Gastrocnemius medialis (tissue), 4 donors: Measurements from ENCODE around the gene ADARB2.

ENCODE experiments used
- CTCF ChIP-seq, 5 experiments: fragments of 450-650 bp in 3 of 5; fragments of 200-600 bp in 2 of 5; sonication (generic) in 2 of 5; IDR thresholded peaks in 4 of 5; conservative IDR thresholded peaks in 1 of 5; 1 replicate in 4 of 5; 2 replicates in 1 of 5; pipeline ENCODE4 v1.5.1; 2016 to 2019; ENCODE audit warnings: antibody characterized with exemption in 5 of 5, mild to moderate bottlenecking in 3 of 5, moderate library complexity in 3 of 5
- POLR2A ChIP-seq, 2 donors: fragments of 450-650 bp; IDR thresholded peaks; one replicate each; pipeline ENCODE4 v1.6.1; 2017; ENCODE audit warnings: antibody characterized with exemption in 2 of 2, mild to moderate bottlenecking in 2 of 2, moderate library complexity in 2 of 2

GRCh38 chr10:1410032-1410431 is 327.3 kb downstream of the ADARB2 start:
- no peak for TF ChIP-seq CTCF (IDR thresholded peaks at IDR 0.05 in 4 of 5, conservative IDR thresholded peaks at IDR 0.05 in 1 of 5)
- TF ChIP-seq POLR2A (IDR thresholded peaks at IDR 0.05), result no peak
